D341Med (cell line): ENCODE results near the gene LRMDA.

Experiments
- DNase-seq: peaks from one replicate; pipeline ENCODE4 v3.0.0; 2012; ENCODE audit warnings: low spot score

Gene LRMDA

GRCh38 chr10:75957314-75958120, 526.1 kb downstream of the LRMDA start:
- DNase-seq, result no peak

- DNase-seq, result no peak
Measured at GRCh38 chr10:75959209-75959608, 527.8 kb downstream of the LRMDA start.

GRCh38 chr10:75959912-75960311, 528.5 kb downstream of the LRMDA start:
- no peak for DNase-seq

GRCh38 chr10:75962395-75963061, 531.1 kb downstream of the LRMDA start:
- no peak for DNase-seq

GRCh38 chr10:75967491-75967890, 536.1 kb downstream of the LRMDA start:
- no peak for DNase-seq

- DNase-seq, result no peak
Measured at GRCh38 chr10:75969031-75969430, 537.6 kb downstream of the LRMDA start.

GRCh38 chr10:75971402-75972211, 540.2 kb downstream of the LRMDA start:
- DNase-seq, result no peak

- DNase-seq, result no peak
Measured at GRCh38 chr10:75972491-75973276, 541.3 kb downstream of the LRMDA start.

- DNase-seq, result no peak
Measured at GRCh38 chr10:75974080-75974479, 542.7 kb downstream of the LRMDA start.

GRCh38 chr10:75976681-75977080, 545.3 kb downstream of the LRMDA start:
- DNase-seq, result no peak

GRCh38 chr10:75977139-75977538, 545.7 kb downstream of the LRMDA start:
- no peak for DNase-seq

GRCh38 chr10:75978213-75978612, 546.8 kb downstream of the LRMDA start:
- DNase-seq, result no peak

GRCh38 chr10:75980419-75981002, 549.1 kb downstream of the LRMDA start:
- no peak for DNase-seq

GRCh38 chr10:75982611-75983369, 551.4 kb downstream of the LRMDA start:
- no peak for DNase-seq

GRCh38 chr10:75984067-75984466, 552.6 kb downstream of the LRMDA start:
- no peak for DNase-seq

- no peak for DNase-seq
Measured at GRCh38 chr10:75987616-75988015, 556.2 kb downstream of the LRMDA start.

GRCh38 chr10:75994357-75995040, 563.1 kb downstream of the LRMDA start:
- DNase-seq, result no peak

- no peak for DNase-seq
Measured at GRCh38 chr10:75995041-75995430, 563.6 kb downstream of the LRMDA start.

GRCh38 chr10:75995720-75996119, 564.3 kb downstream of the LRMDA start:
- no peak for DNase-seq

- DNase-seq, result no peak
Measured at GRCh38 chr10:75999001-75999400, 567.6 kb downstream of the LRMDA start.
